ENCODE results near the gene MTERF4.
"Not testable (repeated sequence)": the region's sequence is repeated elsewhere in the genome, so short reads cannot be mapped to it uniquely, and the experiment has no call there.

Gene MTERF4

DNA sequence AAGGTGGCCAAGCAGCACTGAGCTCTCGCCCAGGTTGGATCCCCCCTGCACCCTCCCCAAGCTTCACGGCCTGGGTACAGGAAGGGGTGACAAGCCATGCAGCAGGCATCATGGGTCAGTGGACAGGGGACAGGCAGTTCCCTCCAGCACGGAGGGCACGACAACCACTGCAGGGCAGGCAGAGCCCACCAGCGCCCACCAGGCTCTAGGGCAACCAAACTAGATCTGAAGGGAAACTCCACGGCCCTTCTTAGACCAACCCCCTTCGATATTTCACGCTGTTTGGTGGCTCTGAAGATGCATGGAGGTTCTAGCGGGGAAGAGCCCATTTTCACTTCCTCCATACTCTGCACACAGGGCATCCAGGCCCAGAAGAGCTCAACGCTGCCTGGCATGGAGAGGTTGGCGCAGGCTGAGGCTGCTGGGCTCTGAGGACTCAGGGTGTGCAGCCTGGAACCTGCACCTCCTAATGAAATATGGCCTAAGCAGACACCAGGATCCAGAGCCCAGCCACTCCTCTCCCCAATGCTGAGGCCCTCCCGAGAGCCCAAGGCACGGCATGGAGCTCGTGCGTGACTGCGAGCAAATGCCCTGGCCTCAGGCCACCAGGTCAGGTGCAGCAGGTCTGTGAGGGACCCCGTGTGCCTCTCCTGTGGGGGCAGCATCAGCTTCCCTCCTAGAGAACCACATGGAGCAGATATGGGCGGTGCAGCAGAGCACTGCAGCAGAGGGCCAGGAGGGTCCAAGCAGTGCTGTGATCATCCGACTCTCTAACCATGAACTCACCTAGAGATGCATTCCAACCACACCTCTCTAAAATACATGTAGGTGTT lies 8.7 kb upstream of the MTERF4 start:
- no peak for DNase-seq (ENCODE audit: low read depth)

DNA sequence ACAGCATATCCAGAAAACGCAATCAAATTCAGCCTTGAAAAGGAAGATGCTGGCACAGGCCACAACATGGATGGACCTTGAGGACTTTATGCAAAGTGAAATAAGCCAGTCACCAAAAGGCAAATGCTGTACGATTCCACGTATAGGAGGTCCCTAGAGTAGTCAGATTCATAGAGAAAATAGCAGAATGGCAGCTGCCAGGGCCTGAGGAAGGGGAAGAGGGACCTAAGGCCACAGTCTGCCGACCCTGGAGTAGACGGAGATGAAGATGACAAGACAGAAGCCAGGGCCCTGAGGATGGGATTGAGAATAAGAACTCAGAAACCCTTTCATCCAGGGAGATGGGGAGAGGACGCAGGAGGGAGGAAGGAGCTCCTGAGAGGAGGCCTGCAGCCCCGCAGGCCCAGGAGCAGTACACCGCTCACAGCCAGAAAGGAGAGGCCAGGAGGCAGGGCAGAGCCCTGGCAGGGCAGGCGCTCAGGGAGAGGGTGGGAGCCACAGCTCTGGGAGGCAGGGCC lies 8.1 kb upstream of the MTERF4 start:
- DNase-seq (ENCODE audit: low read depth), result no peak

DNA sequence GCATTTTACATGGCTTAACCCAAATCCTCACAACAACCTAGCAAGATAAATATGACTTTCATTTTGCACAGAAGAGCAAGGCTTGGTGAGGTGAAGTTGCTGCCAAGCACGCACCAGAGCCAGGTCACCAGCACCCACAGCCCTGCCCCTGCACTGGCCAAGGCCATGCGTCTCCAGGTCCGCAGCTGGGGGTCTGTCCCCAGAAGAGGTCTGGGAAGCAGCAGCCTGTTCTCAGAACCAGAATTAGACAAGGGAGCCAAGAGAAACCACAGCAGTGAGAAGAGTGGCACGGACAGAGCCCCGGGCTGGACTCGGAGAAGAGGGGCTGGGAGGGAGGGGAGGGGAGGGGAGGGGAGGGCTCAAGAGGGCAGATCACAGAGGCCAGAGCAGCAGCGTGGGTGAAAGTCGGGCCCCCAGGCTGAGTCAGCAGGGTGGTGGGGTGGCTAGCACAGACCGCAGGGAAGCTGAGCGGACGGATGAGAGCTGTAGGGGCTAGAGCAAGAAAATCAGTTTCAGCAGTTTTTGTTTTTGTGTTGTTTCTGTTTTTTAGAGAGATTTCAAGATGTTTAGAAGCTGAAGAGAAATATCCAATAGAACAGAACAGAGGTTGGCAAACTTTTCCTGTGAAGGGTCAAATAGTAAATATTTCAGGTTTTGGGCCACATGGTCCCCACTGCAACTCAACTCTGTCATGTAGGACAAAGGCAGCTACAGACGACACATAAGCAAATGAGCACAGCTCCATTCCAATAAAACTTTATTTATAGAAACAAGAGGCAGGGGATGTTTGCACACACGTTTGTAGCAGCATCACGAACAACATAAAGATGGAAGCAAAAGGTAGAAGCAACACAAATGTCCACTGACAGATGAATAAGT lies 7.4 kb upstream of the MTERF4 start:
- DNase-seq (ENCODE audit: low read depth), result no peak

DNA sequence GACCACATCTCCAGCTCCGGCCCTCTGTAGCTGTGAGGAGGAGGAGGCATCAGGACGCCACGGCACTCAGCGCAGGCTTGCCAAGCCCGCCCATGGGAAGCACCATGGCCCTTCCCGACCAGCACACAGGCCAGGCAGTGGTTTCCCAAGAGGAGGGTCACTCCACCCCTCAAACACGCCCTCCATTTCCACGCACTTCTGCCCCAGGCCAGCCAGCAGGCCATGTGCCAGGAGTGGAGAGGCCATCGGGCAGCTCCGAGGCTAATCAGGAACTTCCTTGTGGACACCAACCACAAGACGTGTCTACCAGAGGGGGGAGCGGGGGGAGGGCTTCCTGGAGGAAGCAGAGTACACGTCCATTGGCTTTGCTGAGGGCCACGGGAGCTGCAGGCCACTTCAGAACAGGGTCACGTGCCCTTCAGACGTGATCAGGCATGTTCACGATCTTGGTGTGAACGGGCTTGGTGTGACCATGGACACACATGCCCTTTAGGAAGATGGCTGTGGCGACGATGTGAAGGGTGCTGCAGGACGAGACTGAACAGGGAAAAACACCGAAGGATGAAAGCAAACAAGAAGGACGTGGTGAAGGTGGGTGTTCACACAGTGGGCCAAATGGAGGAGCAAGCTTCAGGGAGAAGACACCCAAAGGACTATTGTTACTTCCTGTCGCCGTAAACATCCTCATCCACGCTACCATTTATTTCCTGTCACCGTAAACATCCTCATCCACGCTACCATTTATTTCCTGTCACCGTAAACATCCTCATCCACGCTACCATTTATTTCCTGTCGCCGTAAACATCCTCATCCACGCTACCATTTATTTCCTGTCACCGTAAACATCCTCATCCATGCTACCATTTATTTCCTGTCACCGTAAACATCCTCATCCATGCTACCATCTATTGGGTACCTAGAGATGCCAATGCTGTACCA lies 6.5 kb upstream of the MTERF4 start:
- DNase-seq (ENCODE audit: low read depth), result no peak

DNA sequence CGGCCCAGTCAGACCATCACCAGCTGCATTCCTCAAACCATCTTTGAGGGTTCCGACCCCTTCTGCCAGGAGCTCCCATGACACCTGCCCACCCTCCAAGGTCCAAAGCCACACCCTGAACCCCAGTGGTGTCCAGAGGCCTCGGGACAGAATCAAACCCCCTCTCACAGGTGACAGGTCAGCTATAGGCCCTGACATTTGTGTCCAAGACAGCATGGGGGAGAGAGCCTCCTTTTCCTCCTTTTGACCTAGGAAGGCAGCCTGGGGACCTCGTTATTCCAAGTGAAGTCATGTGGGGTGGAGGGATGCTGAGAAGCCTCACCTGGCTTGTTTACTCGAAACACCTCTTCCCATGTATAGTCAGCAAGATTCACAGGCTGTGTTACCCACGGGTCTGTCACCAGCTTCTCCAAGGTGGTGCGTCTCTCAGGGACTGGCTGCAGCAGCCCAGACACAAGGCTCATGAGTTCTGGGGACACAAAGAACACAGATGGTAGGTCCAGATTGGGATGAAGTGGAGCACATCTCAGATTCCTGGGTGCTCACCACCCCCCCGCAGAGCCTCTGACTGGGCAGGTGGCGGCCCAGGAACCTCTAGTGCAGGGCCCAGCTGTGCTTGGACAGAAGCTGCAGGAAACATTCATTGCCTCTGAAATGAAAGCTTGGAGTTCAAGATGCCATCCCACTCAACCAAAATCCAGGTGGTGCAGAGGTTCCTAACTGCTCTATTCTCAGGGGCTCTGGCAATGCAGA lies 5.1 kb upstream of the MTERF4 start:
- no peak for DNase-seq (ENCODE audit: low read depth)

DNA sequence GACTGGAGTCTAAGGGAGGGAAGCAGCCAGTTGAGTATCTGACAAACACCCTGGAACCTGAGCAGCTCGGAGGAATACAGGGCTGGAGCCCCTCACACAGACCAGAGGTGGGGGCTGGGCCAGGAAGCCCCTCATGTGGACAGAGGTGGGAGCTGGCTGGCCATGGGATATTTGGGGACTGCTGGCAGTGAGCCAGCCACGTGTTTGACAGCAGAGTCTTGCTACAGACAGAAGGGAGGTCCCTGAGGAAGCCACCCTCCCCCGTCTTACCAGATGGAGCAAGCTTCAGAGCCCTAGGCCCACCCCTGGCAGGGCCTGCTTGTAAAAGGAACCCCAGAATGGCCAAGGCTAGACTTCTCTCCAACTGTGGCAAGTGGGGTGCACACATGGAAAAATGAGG lies 3.6 kb upstream of the MTERF4 start:
- DNase-seq (ENCODE audit: low read depth), result no peak

DNA sequence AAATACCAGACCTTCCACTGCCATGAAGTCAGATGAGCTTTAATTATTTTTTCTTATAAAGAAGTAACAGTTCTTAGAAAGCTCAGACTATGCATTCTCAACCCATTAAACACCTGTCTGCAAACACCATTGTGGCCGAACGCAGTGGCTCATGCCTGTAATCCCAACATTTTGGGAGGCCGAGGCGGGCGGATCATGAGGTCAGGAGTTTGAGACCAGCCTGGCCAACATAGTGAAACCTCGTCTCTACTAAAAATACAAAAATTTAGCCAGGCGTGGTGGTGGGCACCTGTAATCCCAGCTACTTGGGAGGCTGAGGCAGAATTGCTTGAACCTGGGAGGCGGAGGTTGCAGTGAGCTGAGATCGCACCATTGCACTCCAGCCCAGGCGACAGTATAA lies 2.5 kb upstream of the MTERF4 start:
- DNase-seq (ENCODE audit: low read depth), result not testable (repeated sequence)

DNA sequence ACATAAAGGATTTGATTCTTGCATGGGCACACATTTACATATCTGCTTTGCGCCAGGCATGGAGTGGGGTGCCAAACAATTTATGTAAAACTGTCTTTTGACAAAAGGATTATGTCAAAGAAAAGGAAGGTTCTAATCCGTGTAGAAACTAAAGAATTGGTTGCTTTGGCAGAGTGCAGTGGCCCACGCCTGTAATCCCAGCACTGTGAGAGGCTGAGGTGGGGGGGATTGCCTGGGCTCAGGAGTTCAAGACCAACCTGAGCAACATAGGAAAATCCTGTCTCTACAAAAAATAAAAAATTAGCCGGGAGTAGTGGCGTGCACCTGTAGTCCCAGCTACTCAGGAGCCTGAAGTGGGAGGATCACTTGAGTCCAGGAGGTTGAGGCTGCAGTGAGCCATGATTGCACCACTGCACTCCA lies 1.1 kb upstream of the MTERF4 start:
- no peak for DNase-seq (ENCODE audit: low read depth)

DNA sequence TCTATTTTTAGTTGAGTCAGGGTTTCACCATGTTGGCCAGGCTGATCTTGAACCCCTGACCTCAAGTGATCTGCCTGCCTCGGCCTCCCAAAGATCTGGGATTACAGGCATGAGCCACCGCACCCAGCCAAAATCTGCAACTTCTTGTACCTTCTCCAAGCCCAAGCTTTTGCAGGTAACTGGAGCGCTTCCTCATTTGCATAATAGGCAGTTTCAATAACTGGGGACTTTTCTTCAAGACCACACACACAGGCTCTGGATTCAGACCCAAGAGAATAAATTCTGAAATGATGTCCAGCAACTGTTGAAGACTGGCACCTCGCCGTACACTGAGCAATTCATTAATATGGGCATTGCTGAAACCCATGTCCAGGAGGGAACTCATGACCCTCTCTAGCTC lies 2.8 kb downstream of the MTERF4 start:
- DNase-seq (ENCODE audit: low read depth), result no peak

DNA sequence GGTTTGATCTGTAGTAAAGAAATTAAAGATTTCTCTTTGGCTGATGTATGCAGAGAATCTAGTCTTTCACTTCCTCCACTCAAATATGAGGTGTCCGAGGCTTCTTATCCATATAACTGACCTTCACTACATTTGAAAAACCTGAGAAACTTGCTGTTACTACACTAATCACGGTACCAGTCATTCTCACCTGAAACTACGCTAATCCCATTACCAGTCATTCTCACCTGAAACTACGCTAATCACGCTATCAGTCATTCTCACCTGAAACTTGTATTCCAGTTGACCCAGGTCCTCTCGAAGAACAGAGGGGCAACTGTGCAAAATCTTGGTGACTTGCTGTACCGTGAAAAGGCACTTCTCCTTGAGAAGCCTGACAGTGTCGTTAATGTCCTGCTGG lies 5.1 kb downstream of the MTERF4 start:
- no peak for DNase-seq (ENCODE audit: low read depth)

DNA sequence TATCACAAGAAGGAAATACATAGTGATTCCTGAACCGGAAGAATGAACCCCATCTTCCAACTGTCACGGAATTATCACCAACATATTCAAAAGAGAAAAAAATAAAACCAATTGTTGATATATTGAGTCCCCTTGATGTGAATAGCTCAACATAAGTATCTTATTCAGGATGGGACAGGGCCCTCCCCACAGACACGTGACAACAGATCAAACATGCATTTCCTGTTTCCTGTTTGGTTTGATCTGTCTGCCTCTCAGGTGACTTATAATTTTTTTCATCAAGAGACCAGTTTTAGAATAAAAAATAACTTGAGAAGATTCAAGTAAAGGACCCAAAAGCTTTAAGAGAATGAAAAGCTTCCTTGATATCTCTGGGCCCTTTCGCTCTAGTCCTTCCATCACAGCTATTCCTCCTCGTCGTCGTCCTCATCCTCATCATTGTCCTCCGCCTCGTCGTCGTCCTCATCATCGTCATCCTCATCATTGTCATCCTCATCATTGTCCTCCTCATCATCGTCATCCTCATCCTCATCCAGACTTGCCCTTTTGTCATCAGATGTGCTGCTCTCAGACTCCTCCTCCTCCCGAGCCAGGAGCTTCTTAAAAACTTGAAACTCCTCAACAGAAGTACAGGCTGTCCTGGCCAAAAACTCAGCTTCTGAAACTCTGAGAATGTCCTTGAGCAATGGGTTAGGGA lies 6.3 kb downstream of the MTERF4 start:
- no peak for DNase-seq (ENCODE audit: low read depth)

DNA sequence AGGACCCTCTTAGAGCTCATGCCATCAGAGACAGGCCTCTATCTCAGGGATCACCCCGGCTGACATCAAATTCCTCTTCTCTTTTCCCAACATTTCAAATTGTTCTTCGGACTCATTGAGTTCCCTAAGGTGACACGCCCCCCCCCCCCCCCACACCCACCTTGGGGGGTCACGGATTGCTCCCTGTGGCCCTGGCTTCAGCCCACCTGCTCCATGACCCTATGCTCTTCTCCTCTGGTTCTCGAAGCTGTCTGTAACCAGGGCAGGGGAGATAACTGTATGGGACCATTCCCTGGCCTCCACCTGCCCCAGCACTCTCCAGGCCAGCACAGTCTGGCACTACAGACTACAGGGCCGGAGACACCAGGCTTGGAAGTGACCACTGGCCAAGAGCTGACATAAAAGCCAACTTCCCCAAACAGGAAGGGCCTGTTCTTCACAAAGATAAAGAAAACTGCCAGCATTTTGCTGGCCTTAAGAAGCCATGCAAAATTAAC lies 7.1 kb downstream of the MTERF4 start:
- DNase-seq (ENCODE audit: low read depth), result no peak

DNA sequence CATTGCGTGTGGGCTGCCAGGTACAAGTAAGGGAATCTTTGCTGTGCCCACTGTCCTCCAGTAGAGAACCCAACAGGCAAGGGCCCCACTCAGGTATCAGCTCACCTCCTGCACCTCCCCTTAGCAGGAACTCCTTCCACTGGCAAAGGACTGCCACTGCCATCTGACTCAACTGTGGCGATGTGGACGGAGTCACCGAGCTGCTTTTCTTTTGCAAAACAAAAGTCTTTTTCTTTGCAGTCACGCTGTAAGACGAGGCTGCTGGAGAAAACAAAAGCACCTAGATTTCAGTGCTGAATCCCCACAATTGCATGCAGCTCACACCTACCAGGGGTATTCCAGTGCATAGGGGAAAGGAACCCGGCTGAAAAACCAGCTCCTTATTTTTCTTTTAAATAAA lies 7.9 kb downstream of the MTERF4 start:
- DNase-seq (ENCODE audit: low read depth), result no peak

DNA sequence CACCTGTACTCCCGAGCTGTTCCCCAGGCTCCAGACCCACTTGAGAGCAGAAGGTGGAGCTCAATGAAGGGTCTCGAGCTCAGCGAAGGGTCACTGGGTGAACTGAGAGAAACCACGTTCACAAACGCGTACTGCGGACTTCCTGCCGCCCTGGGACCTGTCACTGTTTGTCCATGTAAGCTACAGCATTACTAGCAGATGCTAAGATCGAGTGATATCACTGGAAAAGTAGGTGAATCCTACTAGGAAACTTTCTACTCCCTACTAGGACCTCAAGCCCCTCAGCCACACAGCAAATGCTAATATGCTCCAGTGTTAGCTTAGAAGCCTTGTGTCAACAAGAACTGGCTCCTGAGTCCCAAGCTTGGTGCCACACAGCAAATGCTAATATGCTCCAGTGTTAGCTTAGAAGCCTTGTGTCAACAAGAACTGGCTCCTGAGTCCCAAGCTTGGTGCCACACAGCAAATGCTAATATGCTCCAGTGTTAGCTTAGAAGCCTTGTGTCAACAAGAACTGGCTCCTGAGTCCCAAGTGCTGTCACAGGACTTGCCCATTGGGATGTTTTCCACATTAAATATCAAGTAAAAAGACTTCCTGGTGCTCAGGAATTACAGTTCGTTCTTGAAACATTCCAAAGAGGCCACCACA lies 8.8 kb downstream of the MTERF4 start:
- not testable (repeated sequence) for DNase-seq (ENCODE audit: low read depth)

DNA sequence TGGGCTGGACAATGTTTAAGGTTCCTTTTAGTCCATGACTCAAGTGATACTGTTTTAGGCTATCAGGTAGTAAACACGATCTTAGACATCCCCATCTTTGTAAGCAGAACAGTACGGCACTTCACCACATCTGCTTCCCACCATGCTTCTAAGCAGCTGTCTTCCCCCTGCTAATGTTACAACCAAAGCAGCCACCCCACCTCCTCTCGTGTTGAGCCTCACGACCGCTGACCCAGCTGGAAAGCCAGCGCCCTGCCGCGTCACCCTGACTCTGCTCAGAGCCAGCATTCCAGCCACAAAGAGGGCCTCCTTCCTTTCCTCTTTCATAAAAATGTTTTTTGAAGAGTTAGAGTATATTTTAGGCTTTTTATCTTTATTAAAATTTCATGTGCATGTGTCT lies 9.4 kb downstream of the MTERF4 start:
- DNase-seq (ENCODE audit: low read depth), result no peak

DNA sequence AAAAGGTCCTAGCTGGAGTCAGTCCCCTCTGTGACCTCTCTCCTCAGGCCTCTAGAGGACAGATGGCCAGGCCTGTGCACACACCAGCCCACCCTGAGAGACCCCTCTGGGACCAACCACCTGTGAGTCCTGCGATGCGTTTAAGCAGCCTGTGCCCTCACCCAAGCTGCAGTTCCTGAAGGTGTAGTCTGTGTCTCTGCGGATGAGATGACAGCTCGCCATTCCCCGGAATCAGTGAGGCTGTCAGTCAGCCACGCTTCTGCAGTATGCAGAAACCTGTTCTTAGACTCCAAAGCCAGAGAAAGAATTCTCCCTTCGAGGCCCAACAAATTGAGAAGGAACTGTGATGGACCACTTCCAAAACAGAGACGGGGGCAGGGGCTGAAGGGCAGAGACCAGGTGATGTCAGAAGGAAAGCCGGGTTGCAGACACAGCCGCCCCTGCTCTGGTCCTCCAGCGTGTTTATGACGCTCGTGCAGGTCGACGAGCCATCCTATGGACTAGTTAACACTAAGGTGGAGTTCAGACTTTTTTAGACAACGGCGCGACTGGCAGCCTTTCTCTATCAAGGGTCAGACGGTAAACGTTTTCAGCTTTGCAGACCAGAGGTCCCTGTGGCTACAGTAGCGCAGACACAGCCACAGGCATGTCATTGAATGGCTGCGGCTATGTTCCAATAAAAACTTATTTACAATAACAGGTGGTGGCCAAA lies 10.2 kb downstream of the MTERF4 start:
- DNase-seq (ENCODE audit: low read depth), result no peak

DNA sequence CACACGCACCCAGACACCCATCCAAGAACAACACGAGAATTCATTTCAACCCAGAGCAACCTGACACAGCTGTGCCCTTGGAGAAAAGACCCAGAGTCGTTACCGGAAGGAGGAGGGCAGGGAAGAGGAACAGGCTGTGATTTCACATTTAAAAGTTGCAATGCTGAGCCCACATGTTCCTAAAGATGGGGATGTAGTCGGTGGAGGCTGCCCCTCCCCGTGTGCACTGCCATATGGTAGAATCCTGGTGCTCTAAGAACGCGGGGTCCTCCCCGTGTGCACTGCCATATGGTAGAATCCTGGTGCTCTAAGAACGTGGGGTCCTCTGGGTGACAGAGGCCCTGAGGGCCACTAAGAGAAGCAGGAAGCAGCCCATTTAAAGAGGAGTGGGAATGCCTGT lies 10.9 kb downstream of the MTERF4 start:
- no peak for DNase-seq (ENCODE audit: low read depth)

DNA sequence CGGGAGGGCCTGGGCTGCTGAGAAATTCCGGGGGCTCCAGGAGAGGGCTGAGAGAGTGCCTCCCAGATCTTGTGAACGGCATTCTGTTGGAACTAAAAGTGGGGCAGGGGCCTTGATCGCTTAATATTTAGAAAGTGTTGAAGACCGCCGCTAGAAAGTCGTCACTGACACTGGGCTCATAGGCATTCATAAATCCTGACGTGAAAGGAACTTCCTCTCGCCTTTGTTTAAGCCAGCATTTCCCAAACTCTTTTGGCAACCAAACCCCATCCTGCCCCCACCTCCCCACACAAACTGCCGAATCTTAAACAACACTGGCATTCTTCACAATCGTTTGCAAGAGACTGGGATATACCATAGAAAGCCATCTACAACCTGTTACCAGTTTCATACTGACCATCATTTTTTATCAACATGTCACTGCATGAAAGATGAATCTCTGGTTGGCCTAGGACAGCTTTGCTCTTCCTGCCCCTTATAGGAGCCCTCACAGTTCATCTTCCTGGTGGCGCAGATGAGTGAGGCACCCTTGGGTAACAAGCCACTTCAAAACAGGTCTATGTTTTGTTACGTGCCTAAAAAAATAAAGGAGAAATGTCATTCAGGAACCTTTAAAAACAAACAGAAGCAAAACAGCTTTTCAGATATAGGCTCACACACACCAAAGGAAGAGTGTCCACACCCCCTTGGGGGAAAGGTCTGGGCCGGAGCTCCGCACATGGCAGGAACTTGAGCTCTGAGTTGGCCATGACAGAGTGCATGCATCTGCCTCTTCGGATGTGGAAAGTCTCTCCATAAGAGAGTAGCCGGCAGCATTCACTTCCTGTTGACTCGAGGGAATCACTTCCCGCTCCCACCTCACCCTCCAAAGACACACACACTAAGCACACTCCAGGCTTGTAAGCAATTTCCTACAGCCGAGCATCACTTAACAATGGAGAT lies 13.0 kb downstream of the MTERF4 start:
- DNase-seq (ENCODE audit: low read depth), result no peak

Measured in stimulated activated CD8-positive, alpha-beta memory T cell treated with anti-CD3 and anti-CD28 coated beads, Interleukin-12 subunit alpha, Interleukin-12 subunit beta, amount 100 ng/mL, for 4 hours (primary cell).